ENCODE data around the gene SCD5. TPM values are rescaled to one million over a fixed set of nuclear protein-coding genes. Genes with fewer than 3 reads are reported as not detected.

Gene SCD5
- total and polyA plus RNA-seq, 11 donors, result 1.4 to 6.8 (median 2.5) TPM

- peaks cover 0 to 3% (median 0%) of the 10 kb centered on the region in 12 donors for H3K9me3 ChIP-seq
- no peak overlapping the region for H3K4me3 ChIP-seq
- DNase-seq, result no peak
- H3K27me3 ChIP-seq, result no peaks in the 10 kb centered on the region
- intact Hi-C loops (cut with DNase I), result no loop called here
- WGBS, 4 donors, result 79 to 85% (median 80%) methylated on average over 1 to 2 of the region's 2 CpGs
- no peak for TF ChIP-seq POLR2A (IDR thresholded peaks at IDR 0.05)
- TF ChIP-seq CTCF (IDR thresholded peaks at IDR 0.05), result no peak
- peaks cover 0 to 3% (median 0%) of the 10 kb centered on the region in 9 donors for H3K36me3 ChIP-seq
- ATAC-seq, result no peak
- no peak overlapping the region for H3K27ac ChIP-seq
- peaks cover 0 to 13% (median 3%) of the 10 kb centered on the region in 12 donors for H3K4me1 ChIP-seq
Observed at GRCh38 chr4:82638479-82638878, 160.1 kb downstream of the SCD5 start.

- TF ChIP-seq CTCF (IDR thresholded peaks at IDR 0.05) (no peak), POLR2A (IDR thresholded peaks at IDR 0.05) (no peak)
- no peak overlapping the region for H3K27ac ChIP-seq
- no peak overlapping the region for H3K4me3 ChIP-seq
- DNase-seq (no peak), ATAC-seq (no peak)
- H3K4me1 ChIP-seq, result peaks cover 0 to 30% (median 12%) of the 10 kb centered on the region in 12 donors
- intact Hi-C loops (cut with DNase I), result no loop called here
- 42 to 74% (median 60%) methylated on average over 1 of the region's 1 CpG for WGBS, 4 donors
- H3K9me3 ChIP-seq, result peaks cover 0 to 7% (median 0%) of the 10 kb centered on the region in 12 donors
- no peaks in the 10 kb centered on the region for H3K27me3 ChIP-seq
- H3K36me3 ChIP-seq, result peaks cover 0 to 3% (median 0%) of the 10 kb centered on the region in 9 donors
Observed at GRCh38 chr4:82630079-82630478, 168.5 kb downstream of the SCD5 start.

- WGBS, 4 donors, result 68 to 71% (median 69%) methylated on average over 2 of the region's 2 CpGs
- Histone ChIP-seq H3K9me3 (peaks cover 0 to 7% (median 0%) of the 10 kb centered on the region in 12 donors), H3K4me1 (peaks cover 0 to 34% (median 12%) of the 10 kb centered on the region in 12 donors), H3K27ac (peak overlapping the region in 2 of 12 donors; percentile 15 to 24), H3K4me3 (no peak overlapping the region), H3K27me3 (no peaks in the 10 kb centered on the region), H3K36me3 (peaks cover 0 to 1% (median 0%) of the 10 kb centered on the region in 9 donors)
- TF ChIP-seq CTCF (IDR thresholded peaks at IDR 0.05) (no peak), POLR2A (IDR thresholded peaks at IDR 0.05) (no peak)
- no peak for DNase-seq
- intact Hi-C loops (cut with DNase I), result loop anchor here in 1 of 10 donors (5.0 kb wide), 1 partner anchor 67 kb away; the partner anchor contains the start of gene TMEM150C
- no peak for ATAC-seq
Observed at GRCh38 chr4:82629238-82630000, 169.2 kb downstream of the SCD5 start.

- Histone ChIP-seq H3K36me3 (no peaks in the 10 kb centered on the region), H3K27ac (peak overlapping the region in 11 of 12 donors; percentile 42 to 85 (median 68))
- peak; percentile 62 to 96 (median 78) for ATAC-seq
Observed at GRCh38 chr4:82626251-82626868, 172.2 kb downstream of the SCD5 start.

More at GRCh38 chr4:82626251-82626868, 172.2 kb downstream of the SCD5 start:
- intact Hi-C loops (cut with DNase I), result loop anchor here in 1 of 10 donors (5.0 kb wide), 1 partner anchor 64 kb away; the partner anchor contains the start of gene TMEM150C
- peak in 3 of 5 donors; percentile 28 to 41 (median 39) for DNase-seq
- Histone ChIP-seq H3K4me1 (peaks cover 0 to 34% (median 13%) of the 10 kb centered on the region in 12 donors), H3K27me3 (no peaks in the 10 kb centered on the region), H3K4me3 (peak overlapping the region in 1 of 12 donors; percentile 12), H3K9me3 (no peaks in the 10 kb centered on the region)
- TF ChIP-seq POLR2A (IDR thresholded peaks at IDR 0.05), result no peak
- no peak for TF ChIP-seq CTCF (IDR thresholded peaks at IDR 0.05)
- 48 to 64% (median 55%) methylated on average over 9 of the region's 9 CpGs for WGBS, 4 donors
